Islet precursor cell (in vitro differentiated cells): ENCODE measurements around the gene OAS3.
"Not testable (repeated sequence)": the region's sequence is repeated elsewhere in the genome, so short reads cannot be mapped to it uniquely, and the experiment has no call there.

Source experiments
- DNase-seq: peaks from one replicate; pipeline ENCODE4 v3.0.0-alpha.2; 2018

OAS3 gene

GRCh38 chr12:112937741-112938719, at the start of gene OAS3:
TSS of gene OAS3 (plus strand) at chr12:112938474. CDS start at chr12:112938531, 57 bp downstream.
- peak; percentile 72 for DNase-seq

- DNase-seq, result no peak
These were observed 46.9 kb upstream of the OAS3 start for GRCh38 chr12:112891093-112892024.

GRCh38 chr12:112892856-112893255, 45.4 kb upstream of the OAS3 start:
- DNase-seq, result no peak

- no peak for DNase-seq
These were observed 44.1 kb upstream of the OAS3 start for GRCh38 chr12:112894128-112894527.

- no peak for DNase-seq
These were observed 39.9 kb upstream of the OAS3 start for GRCh38 chr12:112898380-112898779.

GRCh38 chr12:112900298-112901145, 37.8 kb upstream of the OAS3 start:
- peak; percentile 67 for DNase-seq

- no peak for DNase-seq
These were observed 37.0 kb upstream of the OAS3 start for GRCh38 chr12:112901271-112901670.

- no peak for DNase-seq
These were observed 33.7 kb upstream of the OAS3 start for GRCh38 chr12:112904571-112904970.

GRCh38 chr12:112905451-112906089, 32.7 kb upstream of the OAS3 start:
- no peak for DNase-seq

- peak; percentile 63 for DNase-seq
These were observed 31.4 kb upstream of the OAS3 start, which contains the start of gene OAS1 for GRCh38 chr12:112906712-112907414. TSS of gene OAS1 (plus strand) at chr12:112906962. CDS start at chr12:112907040, 78 bp downstream.

GRCh38 chr12:112907415-112908157, 30.7 kb upstream of the OAS3 start:
- no peak for DNase-seq

GRCh38 chr12:112908548-112908947, 29.7 kb upstream of the OAS3 start:
- DNase-seq, result no peak

- no peak for DNase-seq
These were observed 28.6 kb upstream of the OAS3 start for GRCh38 chr12:112909693-112910092.

- DNase-seq, result no peak
These were observed 25.1 kb upstream of the OAS3 start for GRCh38 chr12:112913038-112913688.

- DNase-seq, result not testable (repeated sequence)
These were observed 24.4 kb upstream of the OAS3 start for GRCh38 chr12:112913888-112914287.

GRCh38 chr12:112916270-112916669, 22.0 kb upstream of the OAS3 start:
- DNase-seq, result no peak

GRCh38 chr12:112919121-112919520, 19.2 kb upstream of the OAS3 start:
- DNase-seq, result no peak

GRCh38 chr12:112924986-112925385, 13.3 kb upstream of the OAS3 start:
- DNase-seq, result no peak

GRCh38 chr12:112926416-112927033, 11.7 kb upstream of the OAS3 start:
- not testable (repeated sequence) for DNase-seq
